Mononuclear cell (primary cell): ENCODE data around the gene DIP2B. TPM values are rescaled to one million over a fixed set of nuclear protein-coding genes. Genes with fewer than 3 reads are reported as not detected.
"Not testable (repeated sequence)": the region's sequence is repeated elsewhere in the genome, so short reads cannot be mapped to it uniquely, and the experiment has no call there.

Experiments used
- H3K27me3 ChIP-seq: 2 replicates; pipeline ENCODE4 v1.6.0; 2011; ENCODE audit warnings: low read length, control low read depth; ENCODE audit not compliant: insufficient read depth
- H3K4me1 ChIP-seq: 2 replicates; pipeline ENCODE4 v1.5.1; 2011; ENCODE audit warnings: mild to moderate bottlenecking, low read length, control low read depth; ENCODE audit not compliant: insufficient read depth
- H3K4me3 ChIP-seq: 2 replicates; pipeline ENCODE4 v1.5.1; 2011; ENCODE audit warnings: mild to moderate bottlenecking, low read length, moderate library complexity
- H3K9me3 ChIP-seq: 2 replicates; pipeline ENCODE4 v1.5.1; 2011; ENCODE audit warnings: low read depth, mild to moderate bottlenecking, control low read depth, low read length
- total RNA-seq: library from RNA; depleted of rRNA; stranded (reverse); fragments of >200 nt; gene quantifications from one replicate; pipeline ENCODE4 v1.2.3, GENCODE V29; 2012

The DIP2B gene
- total RNA-seq, 1 donor, result 39.9 TPM

- no peak overlapping the region for H3K4me3 ChIP-seq
- peaks cover 70% of the 10 kb centered on the region for H3K4me1 ChIP-seq
- H3K27me3 ChIP-seq, result no peaks in the 10 kb centered on the region
- H3K9me3 ChIP-seq, result no peaks in the 10 kb centered on the region
Observed at GRCh38 chr12:50533203-50533584, 28.4 kb downstream of the DIP2B start.

- peaks cover 68% of the 10 kb centered on the region for H3K4me1 ChIP-seq
Observed at GRCh38 chr12:50533971-50534370, 29.2 kb downstream of the DIP2B start.

GRCh38 chr12:50536831-50537537, 32.2 kb downstream of the DIP2B start:
- Histone ChIP-seq H3K27me3 (no peaks in the 10 kb centered on the region), H3K4me3 (no peak overlapping the region), H3K4me1 (peaks cover 46% of the 10 kb centered on the region), H3K9me3 (no peaks in the 10 kb centered on the region)

More at GRCh38 chr12:50533971-50534370, 29.2 kb downstream of the DIP2B start:
- Histone ChIP-seq H3K27me3 (no peaks in the 10 kb centered on the region), H3K9me3 (no peaks in the 10 kb centered on the region), H3K4me3 (no peak overlapping the region)

- Histone ChIP-seq H3K27me3 (no peaks in the 10 kb centered on the region), H3K9me3 (no peaks in the 10 kb centered on the region), H3K4me1 (peaks cover 41% of the 10 kb centered on the region), H3K4me3 (no peak overlapping the region)
Observed at GRCh38 chr12:50537538-50537919, 32.7 kb downstream of the DIP2B start.

GRCh38 chr12:50538182-50538581, 33.4 kb downstream of the DIP2B start:
- no peaks in the 10 kb centered on the region for H3K9me3 ChIP-seq
- H3K27me3 ChIP-seq, result no peaks in the 10 kb centered on the region
- H3K4me1 ChIP-seq, result peaks cover 38% of the 10 kb centered on the region
- H3K4me3 ChIP-seq, result no peak overlapping the region

- H3K4me3 ChIP-seq, result no peak overlapping the region
- H3K9me3 ChIP-seq, result no peaks in the 10 kb centered on the region
- H3K27me3 ChIP-seq, result no peaks in the 10 kb centered on the region
- H3K4me1 ChIP-seq, result peaks cover 19% of the 10 kb centered on the region
Observed at GRCh38 chr12:50541139-50541538, 36.4 kb downstream of the DIP2B start.

- Histone ChIP-seq H3K9me3 (no peaks in the 10 kb centered on the region), H3K4me1 (peaks cover 17% of the 10 kb centered on the region)
Observed at GRCh38 chr12:50542448-50542847, 37.7 kb downstream of the DIP2B start.

GRCh38 chr12:50543188-50543587, 38.4 kb downstream of the DIP2B start:
- H3K27me3 ChIP-seq, H3K9me3 ChIP-seq, H3K4me3 ChIP-seq, H3K4me1 ChIP-seq: not testable (repeated sequence)

More at GRCh38 chr12:50542448-50542847, 37.7 kb downstream of the DIP2B start:
- no peak overlapping the region for H3K4me3 ChIP-seq
- H3K27me3 ChIP-seq, result no peaks in the 10 kb centered on the region

- H3K27me3 ChIP-seq, result no peaks in the 10 kb centered on the region
Observed at GRCh38 chr12:50545213-50545612, 40.4 kb downstream of the DIP2B start.

GRCh38 chr12:50545786-50546185, 41.0 kb downstream of the DIP2B start:
- Histone ChIP-seq H3K9me3 (no peaks in the 10 kb centered on the region), H3K27me3 (no peaks in the 10 kb centered on the region), H3K4me3 (no peak overlapping the region), H3K4me1 (peaks cover 6% of the 10 kb centered on the region)

More at GRCh38 chr12:50545213-50545612, 40.4 kb downstream of the DIP2B start:
- peaks cover 3% of the 10 kb centered on the region for H3K4me1 ChIP-seq
- H3K4me3 ChIP-seq, result no peak overlapping the region
- no peaks in the 10 kb centered on the region for H3K9me3 ChIP-seq

- Histone ChIP-seq H3K4me3 (no peak overlapping the region), H3K9me3 (no peaks in the 10 kb centered on the region), H3K4me1 (peaks cover 8% of the 10 kb centered on the region), H3K27me3 (no peaks in the 10 kb centered on the region)
Observed at GRCh38 chr12:50546441-50547318, 41.9 kb downstream of the DIP2B start.

GRCh38 chr12:50547742-50548141, 43.0 kb downstream of the DIP2B start:
- Histone ChIP-seq H3K9me3 (no peaks in the 10 kb centered on the region), H3K27me3 (no peaks in the 10 kb centered on the region), H3K4me3 (no peak overlapping the region), H3K4me1 (peaks cover 7% of the 10 kb centered on the region)

GRCh38 chr12:50549885-50550284, 45.1 kb downstream of the DIP2B start:
- no peaks in the 10 kb centered on the region for H3K9me3 ChIP-seq
- H3K27me3 ChIP-seq, result no peaks in the 10 kb centered on the region
- peaks cover 13% of the 10 kb centered on the region for H3K4me1 ChIP-seq
- no peak overlapping the region for H3K4me3 ChIP-seq

- Histone ChIP-seq H3K9me3 (no peaks in the 10 kb centered on the region), H3K4me1 (peaks cover 17% of the 10 kb centered on the region), H3K27me3 (no peaks in the 10 kb centered on the region), H3K4me3 (no peak overlapping the region)
Observed at GRCh38 chr12:50550530-50551223, 45.9 kb downstream of the DIP2B start.

- Histone ChIP-seq H3K4me1 (peaks cover 17% of the 10 kb centered on the region), H3K4me3 (no peak overlapping the region)
Observed at GRCh38 chr12:50551866-50552265, 47.1 kb downstream of the DIP2B start.

More at GRCh38 chr12:50551866-50552265, 47.1 kb downstream of the DIP2B start:
- Histone ChIP-seq H3K9me3 (no peaks in the 10 kb centered on the region), H3K27me3 (no peaks in the 10 kb centered on the region)
